ENCODE results near the gene FAU. TPM values are rescaled to one million over a fixed set of nuclear protein-coding genes. Genes with fewer than 3 reads are reported as not detected.

FAU gene
- total and polyA plus RNA-seq, 9 donors: 1,053 to 2,272 (median 1,798) TPM

DNA sequence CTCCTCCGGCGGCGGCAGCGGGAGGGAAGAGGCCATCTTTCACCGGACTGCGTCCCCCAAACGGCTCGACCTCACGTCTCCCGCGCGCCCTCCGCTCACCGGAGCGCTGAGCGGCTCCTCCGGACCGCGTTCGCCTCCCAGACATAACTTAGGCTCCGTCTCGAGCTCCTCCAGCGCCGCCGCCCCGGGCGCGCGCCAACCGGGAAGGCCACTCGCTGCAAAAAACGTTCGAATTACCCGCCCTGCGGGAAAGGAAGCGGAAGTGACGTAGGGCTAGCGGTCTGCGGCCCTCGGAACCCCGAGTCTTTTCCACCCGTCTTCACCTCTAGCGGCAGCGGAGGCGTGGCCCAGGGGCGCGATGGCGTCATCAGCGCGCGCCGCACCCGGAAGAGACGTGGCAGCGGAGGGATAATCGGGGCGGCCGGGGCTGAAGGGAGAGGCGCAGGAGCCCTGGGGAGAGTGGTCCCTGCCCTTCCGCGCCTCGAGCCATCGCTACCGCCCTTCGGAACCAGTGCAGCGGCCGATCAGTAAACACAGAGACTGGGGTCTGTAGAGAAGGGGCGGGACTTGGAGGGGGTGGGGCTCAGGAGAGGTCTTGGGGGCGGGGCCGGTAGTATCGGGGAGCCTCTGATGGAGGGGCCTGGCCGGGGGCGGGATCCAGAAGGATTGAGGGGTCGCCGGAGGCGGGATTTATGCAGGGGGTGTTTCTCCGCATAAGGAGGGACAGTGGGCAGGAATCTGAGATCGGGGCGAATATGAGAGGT, 37.9 kb downstream of the FAU start, which contains the start of the genes CDCA5 and ZFPL1:
TSS of gene CDCA5 (minus strand) at position 207 of the 764 bp plus-strand sequence. CDS start at position 145, 62 bp downstream.
TSS of gene ZFPL1 (plus strand) at position 389 of the 764 bp plus-strand sequence. CDS start 477 bp downstream, outside the sequence.
- Histone ChIP-seq H3K27me3 (no peaks in the 10 kb centered on the region), H3K4me1 (ENCODE audit: insufficient read depth) (peaks cover 7% of the 10 kb centered on the region), H3K27ac (peak within 1 kb of the TSS; percentile 75 to 86), H3K4me3 (peak within 1 kb of the TSS; percentile 77), H3K9me3 (no peaks in the 10 kb centered on the region), H3K36me3 (no peaks in the 10 kb centered on the region)
- 0 to 1% (median 1%) methylated on average over 49 to 79 of the region's 79 CpGs for WGBS, 3 donors
- TF ChIP-seq CTCF (IDR thresholded peaks at IDR 0.05) (no peak), POLR2A (IDR thresholded peaks at IDR 0.05) (peak; percentile 75), EP300 (IDR thresholded peaks at IDR 0.05) (peak; percentile 18)
- peak; percentile 92 to 97 (median 95) for DNase-seq
- intact Hi-C loops (cut with DNase I): loop anchor here in 1 of 4 donors (5.0 kb wide), 1 partner anchor 33 kb away; the partner anchor contains the start of gene ZNHIT2

DNA sequence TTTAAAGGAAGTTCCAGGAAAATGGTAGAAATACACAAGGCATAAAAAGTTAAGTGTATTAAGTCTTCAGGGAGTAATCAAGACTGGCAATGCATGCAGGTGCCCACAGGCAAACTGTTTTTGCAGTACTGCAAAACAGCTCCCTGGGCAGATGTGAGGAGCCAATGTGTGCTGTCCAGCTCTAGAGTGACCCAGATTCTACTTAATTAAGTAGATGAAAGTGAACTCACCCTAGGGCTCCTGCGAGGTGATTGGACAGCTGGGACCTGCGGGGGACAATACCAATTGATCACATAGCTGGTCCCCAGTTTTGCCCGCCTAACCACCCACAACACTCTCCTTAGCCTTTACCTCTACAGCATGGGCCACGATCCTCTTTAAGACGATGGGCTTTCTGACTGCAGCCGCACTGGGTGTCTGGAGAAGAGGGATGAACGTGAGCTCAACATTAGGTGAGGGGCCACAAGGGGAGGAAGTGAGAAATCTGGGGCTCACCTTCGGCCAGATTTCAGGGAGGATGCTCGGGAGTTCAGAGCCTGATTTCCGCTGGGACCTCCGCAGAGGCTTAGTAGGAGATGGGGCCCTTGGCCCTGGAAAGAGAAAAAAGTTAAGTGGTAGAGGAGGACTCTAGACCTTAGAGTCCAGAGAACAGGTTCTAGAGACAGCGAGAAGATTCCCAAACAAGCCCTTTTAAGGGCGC, 38.6 kb downstream of the FAU start:
- no peak for DNase-seq
- Histone ChIP-seq H3K36me3 (no peaks in the 10 kb centered on the region), H3K27ac (peak overlapping the region in 1 of 2 donors; percentile 86), H3K9me3 (no peaks in the 10 kb centered on the region), H3K27me3 (no peaks in the 10 kb centered on the region), H3K4me1 (ENCODE audit: insufficient read depth) (peaks cover 7% of the 10 kb centered on the region), H3K4me3 (peak overlapping the region; percentile 77)
- TF ChIP-seq CTCF (IDR thresholded peaks at IDR 0.05) (no peak), EP300 (IDR thresholded peaks at IDR 0.05) (no peak), POLR2A (IDR thresholded peaks at IDR 0.05) (no peak)
- intact Hi-C loops (cut with DNase I): loop anchor here in 1 of 4 donors (5.0 kb wide), 1 partner anchor 34 kb away; the partner anchor contains the start of gene ZNHIT2
- 4 to 6% (median 4%) methylated on average over 13 of the region's 13 CpGs for WGBS, 3 donors

GRCh38 chr11:65078786-65079342, 43.1 kb downstream of the FAU start:
- H3K27me3 ChIP-seq: no peaks in the 10 kb centered on the region
- H3K4me3 ChIP-seq: no peak overlapping the region
- no peaks in the 10 kb centered on the region for H3K36me3 ChIP-seq
- no peak for TF ChIP-seq EP300 (IDR thresholded peaks at IDR 0.05)
- TF ChIP-seq POLR2A (IDR thresholded peaks at IDR 0.05): no peak
- TF ChIP-seq CTCF (IDR thresholded peaks at IDR 0.05): no peak
- no peaks in the 10 kb centered on the region for H3K9me3 ChIP-seq
- intact Hi-C loops (cut with DNase I): no loop called here
- peaks cover 4% of the 10 kb centered on the region for H3K4me1 ChIP-seq (ENCODE audit: insufficient read depth)
- WGBS, 3 donors: 86 to 92% (median 87%) methylated on average over 9 of the region's 9 CpGs
- H3K27ac ChIP-seq: no peak overlapping the region
- no peak for DNase-seq

DNA sequence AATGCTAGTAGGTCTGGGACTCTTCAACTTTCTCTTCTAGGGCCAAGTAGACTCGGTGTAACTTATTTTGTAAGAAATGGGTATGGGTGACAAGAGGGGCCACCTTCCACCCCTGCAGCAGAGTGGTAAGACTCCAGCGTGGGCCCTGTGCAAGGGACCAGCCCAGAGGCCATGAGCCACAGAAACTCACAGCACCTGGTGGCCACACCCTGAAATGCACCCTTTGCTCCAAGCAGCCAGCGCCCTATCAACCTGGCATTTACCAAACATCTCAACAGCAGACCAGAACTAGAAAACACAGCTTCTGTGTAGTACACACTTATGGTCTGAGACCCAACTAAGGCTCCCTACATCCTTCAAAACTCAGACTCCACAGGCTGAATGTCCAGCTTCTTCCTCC, 43.8 kb downstream of the FAU start:
- Histone ChIP-seq H3K27me3 (no peaks in the 10 kb centered on the region), H3K27ac (no peak overlapping the region), H3K4me3 (no peak overlapping the region), H3K9me3 (no peaks in the 10 kb centered on the region), H3K36me3 (no peaks in the 10 kb centered on the region), H3K4me1 (ENCODE audit: insufficient read depth) (no peaks in the 10 kb centered on the region)
- TF ChIP-seq CTCF (IDR thresholded peaks at IDR 0.05) (no peak), EP300 (IDR thresholded peaks at IDR 0.05) (no peak), POLR2A (IDR thresholded peaks at IDR 0.05) (no peak)
- no peak for DNase-seq
- 67 to 71% (median 69%) methylated on average over 3 of the region's 3 CpGs for WGBS, 3 donors
- intact Hi-C loops (cut with DNase I): no loop called here

All from ovary (tissue), 9 donors.